OCI-M2 (cell line): ENCODE measurements around the gene ARSI.

Experiments
- DNase-seq: peaks from one replicate; lab custom pipeline; 2025; ENCODE audit not compliant: unreplicated experiment; lab: John Stamatoyannopoulos, UW

ARSI gene

GRCh38 chr5:150302301-150303069 lies at the start of gene ARSI:
Gene ARSI, minus strand, starts transcription at chr5:150302905. Its CDS starts 532 bp downstream, at chr5:150302373.
- no peak for DNase-seq

GRCh38 chr5:150350524-150351344 lies 48.0 kb upstream of the ARSI start:
- no peak for DNase-seq

DNA sequence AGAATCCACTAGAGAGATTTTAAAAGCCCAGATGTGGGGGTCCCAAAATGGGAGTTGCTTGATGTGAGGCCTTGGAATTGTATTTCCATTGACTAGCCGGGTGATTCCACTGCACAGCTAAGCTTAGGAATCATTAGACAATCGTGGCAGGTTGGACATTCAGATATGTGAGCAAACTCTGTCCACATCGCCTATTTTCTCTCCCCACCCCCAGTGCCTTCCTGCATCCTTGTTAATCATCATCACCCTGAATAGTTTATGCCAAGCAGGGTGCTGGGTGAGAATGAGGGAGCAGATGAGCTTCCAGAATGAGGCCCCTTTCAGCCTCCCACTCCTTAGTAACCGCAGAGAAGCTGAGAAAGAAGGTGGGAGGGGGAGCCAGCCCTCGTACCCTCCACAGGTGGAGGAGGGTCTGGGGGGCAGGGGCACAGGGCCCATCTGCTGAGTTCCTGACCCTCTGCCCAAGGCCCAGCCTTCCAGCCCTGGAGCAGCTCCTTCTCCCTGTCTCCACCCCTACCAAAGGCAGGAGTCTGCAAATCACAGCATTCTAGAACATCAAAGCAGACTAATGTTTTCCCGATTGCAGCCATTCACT lies 47.1 kb upstream of the ARSI start:
- DNase-seq, result no peak

- no peak for DNase-seq
These were observed 44.7 kb upstream of the ARSI start for GRCh38 chr5:150347451-150347850.

GRCh38 chr5:150347003-150347402 lies 44.3 kb upstream of the ARSI start:
- no peak for DNase-seq

GRCh38 chr5:150346592-150346991 lies 43.9 kb upstream of the ARSI start:
- DNase-seq, result no peak

GRCh38 chr5:150345716-150346115 lies 43.0 kb upstream of the ARSI start:
- no peak for DNase-seq

DNA sequence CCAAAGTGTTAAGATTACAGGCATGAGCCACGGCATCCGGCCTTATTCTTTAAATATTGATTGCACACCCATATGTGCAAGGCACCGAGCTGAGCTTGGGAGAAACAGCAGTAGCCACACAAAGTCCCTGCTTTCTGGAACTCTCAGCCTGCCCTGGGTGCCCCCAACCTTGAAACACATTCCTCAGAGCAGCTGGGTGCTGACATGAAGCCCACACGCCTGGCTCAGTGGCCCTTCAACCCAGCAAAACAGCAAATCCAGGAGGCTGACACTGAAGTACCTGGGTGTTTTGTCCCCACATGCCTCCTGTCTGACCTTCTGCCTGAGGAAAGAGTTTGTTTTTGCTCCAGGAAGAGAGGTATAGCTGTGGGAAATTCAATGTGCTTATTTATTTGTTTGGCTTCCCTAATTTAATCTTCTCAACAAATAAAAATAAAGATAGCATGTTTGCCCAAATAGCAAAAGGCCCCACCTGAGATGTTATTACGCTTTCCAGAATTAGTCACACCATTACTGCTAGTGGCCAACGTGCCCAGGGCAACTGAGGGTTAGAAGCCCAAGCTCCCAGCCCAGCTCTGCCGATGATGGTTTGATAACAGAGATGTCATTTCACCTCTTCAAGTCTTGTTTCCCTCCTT lies 41.4 kb upstream of the ARSI start:
- DNase-seq, result no peak

DNA sequence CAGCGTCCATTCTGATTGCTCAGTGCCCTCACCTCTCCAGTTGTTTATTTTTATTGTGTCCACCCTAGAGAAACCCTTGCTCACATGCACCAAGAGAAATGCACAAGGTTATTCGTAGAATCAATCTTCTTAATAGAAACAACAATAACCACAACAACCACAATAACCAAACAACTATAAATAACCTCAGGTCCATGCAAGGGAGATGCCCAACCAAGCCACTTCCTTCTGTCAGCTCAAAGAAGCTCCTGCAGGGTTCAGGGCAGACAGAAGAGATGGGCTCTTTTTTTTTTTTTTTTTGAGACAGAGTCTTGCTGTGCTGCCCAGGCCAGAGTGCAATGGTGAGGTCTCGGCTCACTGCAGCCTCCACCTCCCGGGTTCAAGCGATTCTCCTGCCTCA lies 39.9 kb upstream of the ARSI start:
- no peak for DNase-seq

DNA sequence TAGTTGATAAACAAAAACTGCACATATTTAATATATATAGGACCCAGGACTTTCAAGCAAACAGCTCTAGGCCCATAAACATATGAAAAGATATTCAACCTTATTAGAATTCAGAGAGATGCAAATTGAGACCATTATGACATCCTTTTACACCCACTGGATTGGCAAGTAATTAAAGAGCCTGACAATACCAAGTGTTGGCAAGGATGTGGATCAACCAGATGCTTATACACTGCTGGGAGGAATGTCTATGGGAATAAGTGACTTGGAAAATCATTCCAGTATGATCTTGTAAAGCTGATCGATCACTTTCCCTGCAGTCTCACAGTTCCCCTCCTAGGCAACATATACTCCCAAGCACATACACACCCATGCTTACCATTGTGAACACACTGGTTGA lies 39.3 kb upstream of the ARSI start:
- no peak for DNase-seq

GRCh38 chr5:150341331-150341730 lies 38.6 kb upstream of the ARSI start:
- DNase-seq, result no peak

- DNase-seq, result no peak
These were observed 38.0 kb upstream of the ARSI start for GRCh38 chr5:150340614-150341255.

- DNase-seq, result no peak
These were observed 37.1 kb upstream of the ARSI start for GRCh38 chr5:150339841-150340240.

DNA sequence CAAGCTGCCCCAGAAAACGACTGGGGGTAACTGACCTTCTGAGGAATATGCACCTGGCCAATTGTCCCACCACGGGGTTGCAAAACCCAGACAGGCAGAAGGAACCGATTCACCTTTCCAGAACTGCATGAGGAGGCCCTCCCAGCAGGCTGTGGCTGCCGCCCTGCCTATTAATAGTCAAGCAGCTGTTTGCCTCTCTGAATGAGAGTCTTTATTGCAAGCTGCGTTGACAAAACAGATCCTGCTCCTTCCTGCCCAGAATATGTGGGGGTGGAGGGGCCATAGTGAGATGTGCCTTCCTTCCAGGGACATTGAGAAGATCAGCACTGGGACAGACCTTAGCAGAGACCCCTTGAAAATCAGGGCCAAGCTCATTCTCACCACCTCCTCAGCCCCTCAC lies 36.5 kb upstream of the ARSI start:
- DNase-seq, result no peak

DNA sequence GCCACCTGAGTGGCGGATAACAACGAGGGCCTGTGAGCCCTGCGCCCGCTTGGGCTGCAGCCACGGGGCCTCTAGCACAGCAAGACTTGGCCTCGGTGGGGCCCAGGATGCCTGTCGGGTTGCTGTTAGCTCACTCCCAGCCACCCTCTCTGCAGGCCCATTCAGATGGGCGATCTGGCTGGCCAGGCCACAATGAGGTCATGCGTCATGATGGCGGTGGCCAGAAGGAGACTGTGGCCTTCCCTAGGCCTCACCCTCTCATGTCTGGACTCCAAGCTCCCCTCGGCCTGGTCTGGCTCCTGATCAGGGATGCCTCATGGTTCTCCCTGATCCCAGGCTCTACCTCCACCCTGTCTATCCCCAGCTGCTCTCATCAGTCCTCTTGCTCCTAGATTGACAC lies 35.8 kb upstream of the ARSI start:
- no peak for DNase-seq

DNA sequence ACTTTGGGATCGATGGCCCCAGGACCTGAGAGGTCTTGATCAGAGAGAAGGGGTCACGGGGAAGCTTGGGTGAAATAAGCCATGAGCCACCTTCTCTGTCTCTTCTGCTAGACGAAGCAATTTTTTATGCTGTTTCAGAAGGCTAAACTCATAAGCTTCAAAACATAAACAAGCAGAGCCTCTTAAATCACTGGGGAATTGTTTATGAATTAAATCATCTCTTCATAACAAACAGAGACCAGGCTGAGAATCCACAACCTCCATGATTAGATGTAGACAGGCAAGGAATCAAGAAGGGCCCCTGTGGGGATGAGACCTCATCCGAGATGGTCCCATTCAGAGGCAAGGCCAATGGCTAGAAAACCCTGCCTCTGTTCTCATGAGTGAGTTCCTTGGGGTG lies 33.1 kb upstream of the ARSI start:
- no peak for DNase-seq

DNA sequence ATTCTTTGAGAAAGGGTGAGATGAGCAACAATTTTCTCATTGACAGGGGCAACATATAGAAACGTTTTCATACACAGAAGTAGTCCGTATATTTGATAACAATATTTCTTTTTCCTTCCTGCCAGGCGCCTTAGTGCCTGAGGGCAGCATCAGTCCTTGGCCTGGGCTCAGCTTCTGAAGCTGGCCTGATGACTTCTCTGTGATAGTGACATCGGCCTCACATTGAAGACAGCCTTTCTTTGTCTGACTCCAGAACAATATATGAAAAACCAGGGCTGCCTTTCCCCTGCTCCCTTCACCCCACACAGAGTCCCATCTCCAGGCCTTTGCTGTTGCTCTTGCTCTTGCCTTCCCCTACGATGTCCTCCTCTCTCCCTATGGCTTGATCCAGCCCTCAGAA lies 30.7 kb upstream of the ARSI start:
- no peak for DNase-seq

DNA sequence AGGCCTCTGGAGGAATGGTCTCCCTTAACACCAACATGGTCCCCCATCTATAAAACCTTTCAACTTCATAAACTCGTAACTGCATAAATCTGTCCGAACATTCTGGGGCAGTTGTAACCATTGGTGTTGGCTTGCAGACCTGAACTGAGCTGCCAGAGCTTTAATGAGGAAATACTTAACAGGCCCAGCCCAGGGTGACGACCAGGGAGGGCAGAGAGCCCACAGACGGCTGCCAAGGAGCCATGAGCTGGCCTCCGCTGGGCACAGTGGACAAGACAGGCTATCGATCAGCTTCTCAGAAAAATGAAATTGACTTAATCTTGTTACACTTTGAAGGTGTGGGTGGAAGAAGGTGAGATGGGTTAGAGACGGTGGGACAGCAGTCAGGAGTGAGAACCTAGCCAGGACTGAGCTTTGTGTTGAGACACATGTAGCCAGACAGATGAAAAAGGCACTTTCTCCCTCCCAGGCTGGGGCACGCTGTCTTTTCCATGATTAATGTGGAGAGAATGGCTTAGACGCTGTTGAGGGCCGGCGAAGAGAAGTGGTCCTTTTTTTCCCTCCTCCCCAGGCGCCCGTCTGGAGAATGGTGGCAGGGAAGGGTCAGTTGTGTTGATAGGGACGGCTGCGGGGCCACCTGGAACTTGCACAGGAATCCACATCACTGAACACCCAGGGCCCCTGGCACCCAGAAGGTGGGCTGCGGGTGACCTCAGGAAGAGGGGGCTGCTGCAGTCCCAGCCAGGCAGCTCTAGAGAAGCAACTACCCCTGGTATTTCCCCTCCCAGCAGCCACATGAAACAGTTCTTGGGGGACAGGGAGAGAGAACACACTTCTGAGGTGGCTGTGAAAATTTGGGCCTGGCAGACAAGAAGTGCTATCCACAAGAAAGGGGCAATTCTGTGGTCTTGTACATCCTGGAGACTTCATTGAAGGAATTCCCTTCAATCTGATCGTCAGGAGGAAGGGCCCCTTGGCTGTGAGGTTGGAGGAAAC lies 27.5 kb upstream of the ARSI start:
- no peak for DNase-seq

DNA sequence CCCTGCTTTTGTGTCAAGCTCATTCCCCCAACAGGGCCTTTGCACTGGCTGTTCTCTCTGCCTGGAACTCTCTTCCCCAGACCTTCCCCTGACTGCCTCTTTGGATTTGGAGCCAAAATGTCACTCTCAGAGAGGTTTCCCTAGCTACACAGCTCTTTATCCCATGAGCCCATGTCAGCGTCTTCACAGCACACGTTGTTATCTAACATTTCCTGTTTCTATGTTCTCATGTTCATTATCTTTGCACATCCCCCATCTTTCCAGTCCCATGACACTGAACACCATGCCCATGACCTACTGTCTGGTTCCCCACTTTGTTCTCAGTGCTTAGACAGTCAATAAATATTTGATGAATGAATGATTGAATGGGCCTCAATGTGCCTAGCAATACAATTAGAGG lies 26.3 kb upstream of the ARSI start:
- no peak for DNase-seq

DNA sequence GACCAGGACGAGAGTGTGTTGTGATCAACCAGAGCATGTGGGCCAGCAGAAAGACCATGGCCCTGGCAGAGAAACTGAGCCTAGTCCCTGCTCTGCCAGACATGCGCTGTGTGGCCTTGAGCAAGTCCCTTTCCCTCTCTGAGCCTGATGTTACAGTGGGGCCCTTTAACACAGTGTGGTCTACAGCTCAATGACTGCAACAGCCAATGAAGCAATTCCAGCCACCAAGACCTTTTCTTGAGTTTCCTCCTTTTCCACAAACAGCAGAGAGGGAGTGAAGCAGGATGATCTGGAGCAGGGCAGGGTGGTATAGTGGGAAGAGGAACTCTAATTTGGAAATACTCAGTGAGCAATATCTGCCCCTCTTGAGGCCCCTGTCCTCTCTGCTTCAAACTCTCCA lies 25.8 kb upstream of the ARSI start:
- DNase-seq, result no peak
